ENCODE data around the gene ZNF207.

ZNF207 gene

GRCh38 chr17:32331243-32332040 is 18.5 kb upstream of the ZNF207 start:
- Histone ChIP-seq H3K27me3 (ENCODE audit: control insufficient read depth, insufficient read depth, low read length) (no peaks in the 10 kb centered on the region), H3K27ac (no peak overlapping the region), H3K4me3 (ENCODE audit: low read depth, low read length) (no peak overlapping the region), H3K4me1 (no peaks in the 10 kb centered on the region), H3K9me3 (ENCODE audit: control insufficient read depth, low read length) (no peaks in the 10 kb centered on the region), H3K79me2 (no peaks in the 10 kb centered on the region), H2AFZ (no peak overlapping the region), H3K4me2 (ENCODE audit: low read length) (no peak overlapping the region), H3K36me3 (ENCODE audit: control insufficient read depth, insufficient read depth, low read length) (no peaks in the 10 kb centered on the region), H3K9ac (no peak overlapping the region)
- TF ChIP-seq CTCF (IDR thresholded peaks at IDR 0.05): no peak

- H3K4me3 ChIP-seq (ENCODE audit: low read depth, low read length): no peak overlapping the region
- H3K9ac ChIP-seq: no peak overlapping the region
- no peak overlapping the region for H3K4me2 ChIP-seq (ENCODE audit: low read length)
- H3K79me2 ChIP-seq: no peaks in the 10 kb centered on the region
- H2AFZ ChIP-seq: no peak overlapping the region
- no peak overlapping the region for H3K27ac ChIP-seq
- H3K9me3 ChIP-seq (ENCODE audit: control insufficient read depth, low read length): no peaks in the 10 kb centered on the region
- no peaks in the 10 kb centered on the region for H3K27me3 ChIP-seq (ENCODE audit: control insufficient read depth, insufficient read depth, low read length)
- TF ChIP-seq CTCF (IDR thresholded peaks at IDR 0.05): no peak
- H3K36me3 ChIP-seq (ENCODE audit: control insufficient read depth, insufficient read depth, low read length): no peaks in the 10 kb centered on the region
- no peaks in the 10 kb centered on the region for H3K4me1 ChIP-seq
Observed at GRCh38 chr17:32333187-32333586, 16.8 kb upstream of the ZNF207 start.

- no peak overlapping the region for H3K4me3 ChIP-seq (ENCODE audit: low read depth, low read length)
- no peak overlapping the region for H3K9ac ChIP-seq
- H3K27ac ChIP-seq: no peak overlapping the region
- H3K36me3 ChIP-seq (ENCODE audit: control insufficient read depth, insufficient read depth, low read length): no peaks in the 10 kb centered on the region
- no peak overlapping the region for H2AFZ ChIP-seq
- no peaks in the 10 kb centered on the region for H3K79me2 ChIP-seq
- H3K4me2 ChIP-seq (ENCODE audit: low read length): no peak overlapping the region
- H3K4me1 ChIP-seq: no peaks in the 10 kb centered on the region
- no peaks in the 10 kb centered on the region for H3K9me3 ChIP-seq (ENCODE audit: control insufficient read depth, low read length)
- no peaks in the 10 kb centered on the region for H3K27me3 ChIP-seq (ENCODE audit: control insufficient read depth, insufficient read depth, low read length)
- no peak for TF ChIP-seq CTCF (IDR thresholded peaks at IDR 0.05)
Observed at GRCh38 chr17:32335046-32335445, 14.9 kb upstream of the ZNF207 start.

- TF ChIP-seq CTCF (IDR thresholded peaks at IDR 0.05): no peak
- H3K79me2 ChIP-seq: no peaks in the 10 kb centered on the region
- no peaks in the 10 kb centered on the region for H3K4me1 ChIP-seq
- no peaks in the 10 kb centered on the region for H3K36me3 ChIP-seq (ENCODE audit: control insufficient read depth, insufficient read depth, low read length)
- no peak overlapping the region for H3K4me3 ChIP-seq (ENCODE audit: low read depth, low read length)
- no peak overlapping the region for H3K4me2 ChIP-seq (ENCODE audit: low read length)
- no peak overlapping the region for H3K9ac ChIP-seq
- H3K9me3 ChIP-seq (ENCODE audit: control insufficient read depth, low read length): no peaks in the 10 kb centered on the region
- no peak overlapping the region for H3K27ac ChIP-seq
- H2AFZ ChIP-seq: no peak overlapping the region
- H3K27me3 ChIP-seq (ENCODE audit: control insufficient read depth, insufficient read depth, low read length): no peaks in the 10 kb centered on the region
Observed at GRCh38 chr17:32335687-32336086, 14.3 kb upstream of the ZNF207 start.

Data from parathyroid adenoma (tissue), 2 donors.